ENCODE measurements around the gene METTL4.

The METTL4 gene

DNA sequence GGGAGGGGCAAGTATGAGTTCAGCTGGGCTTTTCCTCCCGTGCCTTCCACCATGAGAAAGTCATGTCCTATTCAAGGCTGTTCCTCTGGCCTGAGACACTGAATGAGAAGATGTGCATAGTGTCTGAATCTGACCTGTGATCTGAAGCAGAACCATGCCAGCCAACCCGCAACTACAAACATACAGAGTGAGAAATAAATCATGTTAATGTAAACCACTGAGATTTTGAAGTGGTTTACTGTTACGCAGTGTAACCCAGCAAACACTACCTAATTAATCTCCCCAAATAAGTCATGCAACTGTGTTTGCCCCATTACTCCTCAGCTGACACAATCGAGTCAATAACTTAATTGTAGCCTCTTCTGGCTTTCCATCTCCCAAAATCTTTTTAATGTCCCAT is 49.2 kb downstream of the METTL4 start:
- TF ChIP-seq, protein P1, sequence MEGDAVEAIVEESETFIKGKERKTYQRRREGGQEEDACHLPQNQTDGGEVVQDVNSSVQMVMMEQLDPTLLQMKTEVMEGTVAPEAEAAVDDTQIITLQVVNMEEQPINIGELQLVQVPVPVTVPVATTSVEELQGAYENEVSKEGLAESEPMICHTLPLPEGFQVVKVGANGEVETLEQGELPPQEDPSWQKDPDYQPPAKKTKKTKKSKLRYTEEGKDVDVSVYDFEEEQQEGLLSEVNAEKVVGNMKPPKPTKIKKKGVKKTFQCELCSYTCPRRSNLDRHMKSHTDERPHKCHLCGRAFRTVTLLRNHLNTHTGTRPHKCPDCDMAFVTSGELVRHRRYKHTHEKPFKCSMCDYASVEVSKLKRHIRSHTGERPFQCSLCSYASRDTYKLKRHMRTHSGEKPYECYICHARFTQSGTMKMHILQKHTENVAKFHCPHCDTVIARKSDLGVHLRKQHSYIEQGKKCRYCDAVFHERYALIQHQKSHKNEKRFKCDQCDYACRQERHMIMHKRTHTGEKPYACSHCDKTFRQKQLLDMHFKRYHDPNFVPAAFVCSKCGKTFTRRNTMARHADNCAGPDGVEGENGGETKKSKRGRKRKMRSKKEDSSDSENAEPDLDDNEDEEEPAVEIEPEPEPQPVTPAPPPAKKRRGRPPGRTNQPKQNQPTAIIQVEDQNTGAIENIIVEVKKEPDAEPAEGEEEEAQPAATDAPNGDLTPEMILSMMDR (IDR thresholded peaks at IDR 0.05; ENCODE audit: control extremely low read depth, extremely low read depth, low read depth, missing control alignments): no peak
- no peak for DNase-seq (ENCODE audit: extremely low spot score)
- ChIA-PET POLR2A (interaction anchor here (0.8 kb wide), 1 partner anchor 8 kb away, joined by 3 read pairs; no protein-coding TSS in a partner anchor), CTCF (interaction anchor here (1.2 to 2.6 kb wide), 3 partner anchors 20 to 82 kb away, joined by 3 to 11 read pairs (median 3); no protein-coding TSS in a partner anchor)

DNA sequence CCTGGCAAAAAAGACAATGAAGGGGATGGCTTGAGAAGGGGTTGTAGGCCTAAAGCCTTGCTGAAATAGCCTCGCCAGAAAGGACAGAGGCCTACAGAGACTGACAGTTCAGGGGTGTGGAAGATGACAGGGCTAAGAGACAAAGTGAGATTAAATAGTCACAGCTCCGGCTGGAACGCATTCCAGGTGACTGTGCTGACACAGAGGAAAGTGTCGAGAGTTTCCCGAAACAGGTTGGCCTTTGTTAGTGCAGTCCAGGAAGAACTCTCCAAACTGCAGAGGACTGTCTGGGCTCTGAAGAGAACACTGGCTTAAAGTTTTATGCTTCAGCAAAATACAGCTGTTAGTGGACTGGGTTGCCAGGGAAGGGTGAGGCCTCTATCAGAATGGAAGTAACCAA is 52.8 kb downstream of the METTL4 start:
- ChIA-PET CTCF (interaction anchor here (1.3 kb wide), 1 partner anchor 23 kb away, joined by 3 read pairs; no protein-coding TSS in a partner anchor), POLR2A (no interaction called here)
- DNase-seq (ENCODE audit: extremely low spot score): no peak
- TF ChIP-seq, protein P1 (IDR thresholded peaks at IDR 0.05; ENCODE audit: control extremely low read depth, extremely low read depth, low read depth, missing control alignments): no peak

DNA sequence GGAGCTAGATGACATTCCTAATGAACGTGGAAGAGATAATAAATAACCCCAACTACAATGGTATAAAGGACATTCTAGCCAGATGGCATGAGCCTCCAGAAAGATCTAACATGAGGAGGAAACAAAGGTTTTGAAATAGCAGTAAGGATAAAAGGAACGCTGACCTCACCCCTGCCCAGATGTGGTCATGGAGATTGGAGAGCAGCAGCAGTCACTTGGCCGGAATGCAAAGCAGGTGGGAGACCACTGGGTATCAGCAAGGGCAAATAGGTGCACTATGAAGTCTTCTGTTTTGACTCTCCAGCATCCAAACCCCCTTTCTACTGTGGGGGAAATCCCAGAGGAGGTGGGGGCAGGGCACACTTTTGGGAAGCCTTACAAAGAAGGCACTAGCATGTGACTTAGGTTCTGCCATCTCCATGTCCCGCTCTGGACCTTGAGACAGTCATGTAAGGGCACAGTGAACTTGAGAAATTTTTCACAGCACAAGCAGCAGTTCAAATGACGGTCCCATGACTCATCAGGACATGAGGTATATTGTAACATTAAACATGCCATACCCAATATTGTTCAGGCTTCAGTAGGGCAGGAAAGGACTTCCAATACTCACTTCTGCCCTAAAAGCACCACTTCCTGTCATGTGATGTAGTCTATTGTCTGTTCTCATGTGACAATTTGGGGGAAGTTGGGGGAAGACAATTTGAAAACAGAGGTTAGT is 55.2 kb downstream of the METTL4 start:
- POLR2A ChIA-PET: no interaction called here
- TF ChIP-seq, protein P1 (IDR thresholded peaks at IDR 0.05; ENCODE audit: control extremely low read depth, extremely low read depth, low read depth, missing control alignments): no peak
- no peak for DNase-seq (ENCODE audit: extremely low spot score)
- CTCF ChIA-PET: no interaction called here

DNA sequence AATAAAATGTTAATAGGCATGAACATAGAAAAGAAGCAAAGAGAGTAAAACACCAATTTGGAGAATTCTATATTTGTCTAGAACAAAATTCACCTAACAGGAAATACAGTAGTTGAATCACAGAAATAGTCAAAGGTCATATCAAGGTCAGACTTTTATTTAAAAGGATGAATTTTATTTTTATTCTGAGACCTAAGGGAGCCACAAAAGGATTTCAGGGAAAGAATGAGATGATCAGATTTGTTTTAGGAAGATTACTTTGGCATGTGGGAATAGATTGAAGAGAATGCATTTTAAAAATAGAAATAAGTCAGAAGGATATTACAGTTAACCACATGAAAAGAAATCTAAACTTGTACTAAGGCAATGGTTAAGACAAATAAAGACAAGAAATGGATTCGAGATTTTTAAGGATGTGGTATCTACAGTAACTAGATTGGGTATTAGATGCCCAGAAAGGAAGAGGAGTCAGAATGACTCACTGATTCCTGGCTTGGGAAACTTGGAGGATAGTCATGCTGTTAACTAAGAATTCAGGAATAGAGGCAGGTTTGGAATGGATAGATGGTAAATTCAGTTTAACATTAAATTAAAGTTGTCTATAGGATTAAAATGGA is 56.0 kb downstream of the METTL4 start:
- POLR2A ChIA-PET: no interaction called here
- no peak for DNase-seq (ENCODE audit: extremely low spot score)
- TF ChIP-seq, protein P1 (IDR thresholded peaks at IDR 0.05; ENCODE audit: control extremely low read depth, extremely low read depth, low read depth, missing control alignments): no peak
- CTCF ChIA-PET: no interaction called here

DNA sequence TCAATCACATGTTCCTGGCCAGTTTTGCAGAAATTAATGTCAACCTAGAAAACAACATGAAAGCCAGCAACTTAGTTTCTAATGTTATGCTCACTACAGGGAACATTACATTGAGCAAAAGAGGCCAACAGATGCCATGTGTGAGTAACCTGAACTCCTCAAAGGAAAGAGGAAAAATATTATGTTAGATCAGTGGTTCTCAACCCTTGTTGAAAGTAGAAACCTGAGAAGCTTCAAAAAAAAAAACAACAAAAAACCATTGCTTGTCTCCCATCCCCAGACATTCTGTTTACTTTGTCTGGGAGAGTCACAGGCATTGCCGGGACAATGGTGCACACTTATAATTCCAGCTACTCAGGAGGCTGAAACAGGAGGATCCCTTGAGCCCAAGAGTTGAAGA is 57.7 kb downstream of the METTL4 start:
- ChIA-PET POLR2A (no interaction called here), CTCF (interaction anchor here (1.4 kb wide), 1 partner anchor 14 kb away, joined by 4 read pairs; no protein-coding TSS in a partner anchor)
- TF ChIP-seq, protein P1 (IDR thresholded peaks at IDR 0.05; ENCODE audit: control extremely low read depth, extremely low read depth, low read depth, missing control alignments): no peak
- DNase-seq (ENCODE audit: extremely low spot score): no peak

DNA sequence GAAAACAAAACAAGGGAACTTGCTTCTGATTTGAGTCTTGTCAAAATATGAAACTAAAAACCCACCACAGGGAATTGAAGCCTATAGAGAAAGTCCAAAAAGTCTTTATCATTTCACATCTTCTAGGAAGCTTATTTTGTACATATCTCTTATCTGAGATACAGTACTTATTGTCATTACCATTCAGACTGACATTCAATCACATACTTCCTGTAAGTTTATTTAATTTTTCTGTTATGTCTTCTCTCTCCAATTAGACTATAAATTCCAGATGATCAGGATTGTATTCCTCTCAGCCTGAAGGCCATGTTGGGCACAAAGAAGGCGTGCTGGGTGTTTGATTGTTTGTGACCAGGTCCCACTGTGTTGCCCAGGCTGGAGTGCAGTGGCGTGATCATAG is 59.2 kb downstream of the METTL4 start:
- POLR2A ChIA-PET: no interaction called here
- CTCF ChIA-PET: interaction anchor here (0.8 to 1.6 kb wide), 3 partner anchors 9 to 30 kb away, joined by 3 to 4 read pairs (median 3); no protein-coding TSS in a partner anchor
- TF ChIP-seq, protein P1 (IDR thresholded peaks at IDR 0.05; ENCODE audit: control extremely low read depth, extremely low read depth, low read depth, missing control alignments): no peak

More for the DNA sequence above, 59.2 kb downstream of the METTL4 start:
- no peak for DNase-seq (ENCODE audit: extremely low spot score)
